ENCODE measurements around the gene MEX3A. TPM values are rescaled to one million over a fixed set of nuclear protein-coding genes. Genes with fewer than 3 reads are reported as not detected.
"Not testable (repeated sequence)": the region's sequence is repeated elsewhere in the genome, so short reads cannot be mapped to it uniquely, and the experiment has no call there.

The MEX3A gene
- polyA plus RNA-seq, 4 donors: 42.9 to 50.2 (median 46.4) TPM

- no peak for DNase-seq (ENCODE audit: low read depth in 4 of 4, low spot score in 3 of 4)
Observed at GRCh38 chr1:156119503-156120209, 37.4 kb upstream of the MEX3A start.

- DNase-seq (ENCODE audit: low read depth in 4 of 4, low spot score in 3 of 4): no peak
Observed at GRCh38 chr1:156118177-156118868, 36.1 kb upstream of the MEX3A start.

DNA sequence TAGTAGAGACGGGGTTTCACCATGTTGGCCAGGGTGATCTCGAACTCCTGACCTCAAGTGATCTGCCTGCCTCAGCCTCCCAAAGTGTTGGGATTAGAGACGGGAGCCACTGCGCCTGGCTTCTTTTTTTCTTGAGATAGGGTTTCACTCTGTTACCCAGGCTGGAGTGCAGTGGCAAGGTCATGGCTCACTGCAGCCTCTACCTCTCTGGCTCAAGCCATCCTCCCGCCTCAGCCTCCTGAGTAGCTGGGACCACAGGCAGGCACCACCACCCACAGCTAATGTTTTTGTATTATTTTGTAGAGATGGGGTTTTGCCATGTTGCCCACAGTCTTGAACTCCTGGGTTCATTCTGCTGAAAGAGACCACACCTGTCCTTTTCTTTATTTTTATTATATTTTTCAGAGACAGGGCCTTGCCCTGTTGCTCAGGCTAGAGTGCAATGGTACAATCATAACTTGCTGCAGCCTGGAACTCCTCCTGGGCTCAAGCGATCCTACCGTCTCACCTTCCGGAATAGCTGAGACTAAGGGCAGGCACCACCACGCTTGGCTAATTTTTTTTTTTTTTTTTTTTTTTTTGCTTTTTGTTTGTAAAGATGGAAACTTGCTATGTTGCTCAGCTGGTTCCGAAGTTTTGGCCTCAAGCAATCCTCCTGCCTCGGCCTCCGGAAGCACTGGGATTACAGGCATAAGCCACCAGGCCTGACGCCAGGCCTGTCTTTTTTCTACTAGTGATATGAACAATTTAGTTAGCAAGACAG is 35.3 kb upstream of the MEX3A start:
- DNase-seq (ENCODE audit: low read depth in 4 of 4, low spot score in 3 of 4): no peak

DNA sequence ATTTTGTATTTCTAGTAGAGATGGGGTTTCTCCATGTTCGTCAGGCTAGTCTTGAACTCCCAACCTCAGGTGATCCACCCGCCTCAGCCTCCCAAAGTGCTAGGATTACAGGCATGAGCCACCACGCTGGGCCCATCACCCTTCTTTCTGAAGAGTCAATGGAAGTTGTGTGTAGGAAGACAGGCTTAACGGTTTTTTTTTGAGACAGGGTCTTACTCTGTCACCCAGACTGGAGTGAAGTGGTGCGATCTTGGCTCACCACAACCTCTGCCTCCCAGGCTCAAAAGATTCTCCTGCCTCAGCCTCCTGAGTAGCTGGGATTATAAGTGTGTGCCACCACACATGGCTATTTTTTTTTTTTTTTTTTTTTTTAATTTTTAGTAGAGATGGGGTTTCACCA is 34.5 kb upstream of the MEX3A start:
- not testable (repeated sequence) for DNase-seq (ENCODE audit: low read depth in 4 of 4, low spot score in 3 of 4)

- DNase-seq (ENCODE audit: low read depth in 4 of 4, low spot score in 3 of 4): no peak
Observed at GRCh38 chr1:156115514-156116374, 33.5 kb upstream of the MEX3A start.

GRCh38 chr1:156114919-156115513 is 32.8 kb upstream of the MEX3A start:
- no peak for DNase-seq (ENCODE audit: low read depth in 4 of 4, low spot score in 3 of 4)

GRCh38 chr1:156114101-156114918 is 32.0 kb upstream of the MEX3A start, which contains the start of gene LMNA:
Gene LMNA, plus strand, starts transcription at chr1:156114711. Its CDS starts 208 bp downstream, at chr1:156114919.
- DNase-seq (ENCODE audit: low read depth in 4 of 4, low spot score in 3 of 4): no peak

- no peak for DNase-seq (ENCODE audit: low read depth in 4 of 4, low spot score in 3 of 4)
Observed at GRCh38 chr1:156113282-156113950, 31.2 kb upstream of the MEX3A start.

DNA sequence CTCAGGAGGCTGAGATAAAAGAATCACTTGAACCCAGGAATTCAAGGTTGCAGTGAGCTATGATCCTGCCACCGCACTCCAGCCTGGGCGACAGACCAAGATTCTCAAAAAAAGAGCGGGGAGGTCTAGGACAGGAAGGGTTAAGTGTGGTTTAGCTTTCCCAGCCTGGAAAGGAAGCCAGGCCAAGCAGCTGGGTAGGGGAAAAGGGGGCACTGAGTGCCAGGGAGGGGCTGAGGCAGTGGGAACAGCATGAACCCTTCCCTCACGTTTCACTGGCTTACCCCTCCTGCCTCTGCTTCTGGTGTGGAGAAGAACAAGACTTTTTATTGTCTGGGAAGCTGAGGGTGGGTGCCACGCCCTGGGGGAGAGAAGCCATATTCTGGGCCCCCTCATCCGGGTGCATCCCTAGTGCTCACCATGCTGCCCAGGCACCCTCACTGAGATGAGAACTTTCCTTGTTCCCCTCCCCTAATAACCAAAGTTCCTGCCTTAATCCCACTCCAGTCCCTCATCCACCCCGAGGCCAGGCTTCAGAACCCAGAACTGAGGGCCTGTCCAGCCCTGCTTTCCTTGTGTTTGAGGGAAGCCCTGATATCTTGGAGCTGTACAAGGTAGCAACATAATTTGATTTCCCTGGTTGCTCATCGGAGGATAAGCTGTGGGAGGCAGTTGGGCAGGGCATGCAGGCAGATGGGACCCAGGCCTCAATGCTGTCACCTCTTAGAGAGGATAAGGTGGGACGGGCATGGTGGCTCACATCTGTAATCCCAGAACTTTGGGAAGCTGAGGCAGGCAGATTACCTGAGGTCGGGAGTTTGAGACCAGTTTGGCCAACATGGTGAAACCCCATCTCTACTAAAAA is 30.2 kb upstream of the MEX3A start:
- no peak for DNase-seq (ENCODE audit: low read depth in 4 of 4, low spot score in 3 of 4)

DNA sequence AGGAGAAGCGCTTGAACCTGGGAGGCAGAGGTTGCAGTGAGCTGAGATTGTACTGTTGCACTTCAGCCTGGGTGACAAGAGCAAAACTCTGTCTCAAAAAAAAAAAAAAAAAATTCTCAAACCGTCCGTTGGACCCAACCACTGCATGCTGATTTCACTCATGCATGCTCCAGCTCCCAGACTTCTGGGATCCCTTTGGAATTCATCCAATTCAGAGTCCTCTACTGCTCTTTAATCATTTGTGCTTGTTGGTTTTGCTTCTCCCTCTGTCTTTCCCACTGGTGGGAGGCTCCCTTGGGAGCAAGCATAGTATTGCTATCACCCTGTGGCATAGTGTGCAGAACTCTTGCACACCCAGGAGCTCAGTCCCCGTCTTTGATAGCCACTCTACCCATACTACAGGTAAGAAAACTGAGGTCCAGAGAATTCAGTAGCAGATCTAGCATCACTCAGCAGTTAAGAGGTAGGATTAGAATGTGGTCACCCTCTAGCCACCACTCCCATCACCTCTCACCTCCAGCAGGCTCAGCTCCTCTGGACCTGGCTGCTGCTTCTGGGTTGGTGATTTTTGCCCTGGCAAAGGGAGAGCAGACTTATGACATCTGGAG is 29.2 kb upstream of the MEX3A start:
- no peak for DNase-seq (ENCODE audit: low read depth in 4 of 4, low spot score in 3 of 4)

DNA sequence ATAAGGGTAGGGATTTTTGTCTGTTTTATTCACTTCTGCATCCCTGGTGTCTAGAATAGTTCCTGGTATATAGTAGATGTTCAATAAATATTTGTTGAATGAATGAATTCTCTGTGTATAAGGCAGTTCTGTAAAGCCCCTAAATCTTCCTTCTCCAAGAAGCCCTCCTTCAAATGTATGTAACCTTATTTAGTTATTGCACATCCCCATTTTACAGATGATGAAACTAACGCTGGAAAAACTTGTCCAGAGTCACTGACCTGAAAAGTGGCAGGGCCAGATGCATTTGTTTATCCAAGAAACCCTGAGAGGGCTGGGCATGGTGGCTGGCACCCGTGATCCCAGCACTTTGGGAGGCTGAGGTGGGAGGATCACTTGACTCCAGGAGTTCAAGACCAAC is 28.0 kb upstream of the MEX3A start:
- no peak for DNase-seq (ENCODE audit: low read depth in 4 of 4, low spot score in 3 of 4)

- DNase-seq (ENCODE audit: low read depth in 4 of 4, low spot score in 3 of 4): no peak
Observed at GRCh38 chr1:156108664-156109241, 26.5 kb upstream of the MEX3A start.

- no peak for DNase-seq (ENCODE audit: low read depth in 4 of 4, low spot score in 3 of 4)
Observed at GRCh38 chr1:156108057-156108456, 25.8 kb upstream of the MEX3A start.

DNA sequence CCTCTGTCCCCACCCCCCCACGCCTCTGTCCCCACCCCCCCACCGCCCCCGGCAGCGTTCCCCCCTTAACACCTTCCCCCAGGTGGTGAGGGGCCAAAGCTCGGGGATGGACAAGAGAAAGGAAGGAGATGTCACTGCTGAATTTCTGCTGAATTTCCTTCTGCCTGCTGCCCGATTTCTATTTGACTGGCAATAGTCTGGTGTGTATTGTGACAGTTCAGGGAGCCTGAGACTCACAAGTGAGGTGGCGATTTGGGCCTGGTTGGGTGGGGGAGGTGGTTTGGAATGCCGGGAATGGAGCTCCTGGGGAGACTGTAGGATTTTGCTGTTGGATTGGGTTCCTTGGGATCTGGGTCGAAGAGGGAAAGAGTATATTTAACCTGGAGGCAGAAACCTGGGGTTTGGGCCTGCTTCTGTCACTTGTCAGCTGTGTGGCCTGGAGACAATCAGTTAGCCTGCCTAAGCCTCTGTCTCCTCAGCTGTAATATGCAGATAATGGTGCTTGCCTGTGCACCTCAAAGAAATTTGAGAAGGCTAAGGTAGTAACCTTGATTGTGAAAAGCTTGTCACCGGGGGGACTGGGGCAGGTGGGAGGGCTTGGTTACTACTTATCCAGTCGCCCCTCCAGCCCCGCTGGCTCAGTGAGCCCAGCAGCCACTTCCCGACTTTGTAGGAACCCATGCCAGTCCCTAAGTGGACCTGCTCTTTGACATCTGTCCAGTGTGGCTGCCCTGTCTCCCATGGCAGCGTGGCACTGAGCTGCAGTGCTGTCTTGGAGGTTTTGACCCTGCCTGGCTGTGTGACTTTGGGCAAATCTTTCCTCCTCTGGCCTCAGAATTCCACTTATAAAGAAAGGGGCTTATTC is 24.6 kb upstream of the MEX3A start:
- DNase-seq (ENCODE audit: low read depth in 4 of 4, low spot score in 3 of 4): no peak

DNA sequence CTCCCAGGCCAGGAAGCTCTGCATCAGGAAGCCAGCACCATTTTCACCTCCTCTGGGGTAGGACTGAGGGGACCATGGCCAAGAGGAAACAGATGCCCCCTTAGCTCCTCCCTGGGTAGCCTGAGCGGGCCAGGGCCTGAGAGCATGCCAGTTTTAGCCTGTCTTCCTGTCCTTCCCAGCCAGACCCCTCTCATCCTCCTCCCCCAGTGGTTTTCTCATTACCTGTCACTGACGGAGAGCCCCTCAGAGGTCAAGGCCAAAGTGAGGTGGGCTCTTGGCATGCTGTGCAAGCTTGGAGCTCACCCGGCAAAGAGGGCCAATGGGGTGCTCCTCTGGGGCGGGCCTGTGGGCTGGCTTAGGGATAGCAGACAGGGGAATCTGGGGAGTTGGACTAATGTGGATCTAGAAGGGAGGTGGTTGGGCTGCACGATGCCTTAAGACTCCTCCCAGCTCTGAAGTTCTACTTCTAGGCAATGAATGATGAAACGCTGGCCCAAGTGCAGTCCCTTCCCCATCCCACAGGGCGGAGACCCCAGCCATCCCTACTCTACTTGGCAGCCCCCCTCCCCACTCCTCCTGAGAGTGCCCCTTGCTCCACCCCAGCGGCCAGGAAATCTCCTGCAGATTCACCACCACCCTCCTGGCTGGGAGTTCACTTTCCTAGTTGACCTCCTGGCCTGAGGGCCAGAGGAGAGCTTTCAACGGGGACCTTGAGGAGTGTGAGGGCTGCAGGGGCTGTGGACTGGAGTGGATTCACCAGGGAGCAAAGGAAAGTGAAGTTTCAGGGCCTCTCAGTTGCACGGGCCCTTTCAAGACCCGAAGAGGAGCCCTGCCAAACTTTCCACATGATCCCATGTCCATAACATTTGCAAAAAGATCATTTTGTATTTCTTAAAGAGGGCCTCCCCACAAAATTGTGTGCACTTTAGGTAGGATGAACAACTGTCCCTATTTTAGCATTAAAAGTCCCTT is 22.9 kb upstream of the MEX3A start:
- no peak for DNase-seq (ENCODE audit: low read depth in 4 of 4, low spot score in 3 of 4)

All from right renal pelvis (tissue), 4 donors.